GM19023 (cell line): Measurements from ENCODE around the gene CRYBB2.
"Not testable (repeated sequence)": the region's sequence is repeated elsewhere in the genome, so short reads cannot be mapped to it uniquely, and the experiment has no call there.

Source experiments
- ATAC-seq: cut with Tn5 transposase; IDR thresholded peaks from one replicate; pipeline ENCODE4 v1.9.1; 2021; ENCODE audit warnings: mild to moderate bottlenecking, moderate library complexity; ENCODE audit not compliant: unreplicated experiment

Gene CRYBB2

DNA sequence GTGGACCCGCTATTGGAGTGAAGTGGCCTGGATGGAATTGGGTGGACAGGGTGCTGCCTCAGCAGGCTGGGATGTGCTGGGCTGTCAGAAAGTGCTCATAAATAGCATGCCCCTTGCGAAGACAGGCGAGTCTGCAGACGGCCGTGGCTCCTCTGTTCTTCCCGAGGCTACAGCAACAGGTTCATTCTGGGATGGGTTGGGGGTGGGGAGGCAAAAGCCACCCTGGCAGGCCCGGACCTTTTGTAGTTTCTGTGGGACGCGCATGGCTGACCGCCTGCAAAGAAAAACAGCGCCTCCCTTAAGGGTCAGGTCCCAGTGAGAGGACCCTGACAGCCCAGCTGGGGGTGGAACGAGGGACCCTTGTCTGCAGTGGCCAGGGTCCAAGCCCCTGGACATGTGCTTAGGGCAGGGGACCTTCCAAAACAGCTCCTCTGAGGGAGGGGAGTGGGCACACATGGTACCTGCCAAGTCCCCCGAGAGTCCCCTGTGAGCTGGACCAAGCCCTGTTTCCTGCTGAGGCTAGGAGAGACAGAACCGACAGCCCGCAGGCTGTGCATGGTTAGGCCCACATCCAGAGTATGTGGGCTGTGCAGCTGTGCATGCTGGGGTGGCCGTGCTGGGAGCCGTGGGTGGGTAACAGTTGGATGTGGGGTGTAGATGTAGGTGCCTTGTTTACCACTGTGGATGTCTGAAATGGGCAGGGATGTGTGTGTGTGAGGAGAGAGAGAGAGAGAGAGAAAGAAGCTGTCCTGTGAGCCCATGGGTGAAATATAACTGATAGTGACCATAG lies 19.5 kb upstream of the CRYBB2 start, which contains the start of gene CRYBB3:
Gene CRYBB3 (plus strand): TSS at position 128 of the 790 bp plus-strand sequence. CDS start 1,539 bp downstream, outside the sequence.
- no peak for ATAC-seq

- ATAC-seq: no peak
These were observed 18.5 kb upstream of the CRYBB2 start for GRCh38 chr22:25200967-25201366.

DNA sequence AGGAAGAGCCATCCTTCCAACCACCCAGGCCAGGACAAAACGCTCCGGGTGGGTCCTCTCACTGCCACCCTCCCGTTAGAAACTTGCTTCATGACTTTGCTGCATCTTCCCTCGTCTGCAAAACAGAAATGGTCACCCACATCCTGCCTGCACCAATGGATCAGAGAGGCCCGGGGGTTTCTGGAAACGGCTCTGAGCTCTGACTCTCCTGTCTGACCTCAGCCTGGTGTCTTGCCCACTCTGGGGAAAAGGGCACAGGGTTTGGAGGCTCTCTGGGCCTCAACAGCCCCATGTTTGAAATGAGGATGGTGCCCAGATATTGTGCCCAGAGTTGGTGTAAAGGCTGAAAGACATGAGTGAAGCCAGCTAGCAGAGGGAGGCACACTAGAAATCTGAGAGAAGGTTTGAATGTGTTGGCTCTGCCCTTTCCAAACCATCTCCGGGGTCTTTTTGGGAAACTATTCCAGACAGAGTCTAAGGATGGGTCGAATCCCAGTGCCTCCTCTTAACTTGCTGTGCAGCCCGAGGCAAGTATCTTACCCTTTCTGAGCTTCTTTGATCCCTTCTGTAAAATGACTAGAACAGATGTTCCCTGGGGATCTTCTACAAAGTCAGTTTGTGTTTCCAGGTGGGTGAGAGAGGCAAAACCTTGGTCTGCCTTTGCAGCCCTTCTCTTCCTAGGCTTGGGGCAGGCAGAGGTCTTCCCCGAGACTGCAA lies 17.7 kb upstream of the CRYBB2 start:
- no peak for ATAC-seq

DNA sequence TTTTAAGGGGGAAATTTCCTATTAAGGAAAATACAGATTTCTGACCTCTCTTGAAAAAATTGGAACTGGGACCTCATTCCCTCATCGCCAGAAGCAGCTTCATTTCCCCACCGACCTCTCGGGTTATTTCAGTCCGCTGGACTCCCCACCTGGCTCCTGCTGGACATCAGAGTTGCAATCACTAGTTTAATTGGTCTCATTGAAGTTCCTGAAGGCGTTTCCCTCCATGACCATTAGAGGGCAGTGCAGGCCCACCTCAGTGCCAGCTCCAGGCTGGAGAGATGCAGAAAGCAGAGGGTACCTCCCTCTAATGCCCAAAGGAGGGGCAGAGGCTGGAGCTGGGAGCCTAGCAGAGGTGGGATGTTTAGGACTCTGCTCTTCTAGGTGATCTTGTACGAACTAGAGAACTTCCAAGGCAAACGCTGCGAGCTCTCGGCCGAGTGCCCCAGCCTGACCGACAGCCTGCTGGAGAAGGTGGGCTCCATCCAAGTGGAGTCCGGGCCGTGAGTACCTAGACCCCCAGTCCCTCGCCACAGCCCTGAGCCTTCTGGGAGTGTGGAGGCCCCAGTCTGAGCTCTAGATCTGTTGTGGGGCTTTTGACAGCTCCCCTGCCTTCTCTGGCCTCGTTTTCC lies 17.0 kb upstream of the CRYBB2 start:
- ATAC-seq: no peak

GRCh38 chr22:25203082-25203481 lies 16.4 kb upstream of the CRYBB2 start:
- ATAC-seq: no peak

DNA sequence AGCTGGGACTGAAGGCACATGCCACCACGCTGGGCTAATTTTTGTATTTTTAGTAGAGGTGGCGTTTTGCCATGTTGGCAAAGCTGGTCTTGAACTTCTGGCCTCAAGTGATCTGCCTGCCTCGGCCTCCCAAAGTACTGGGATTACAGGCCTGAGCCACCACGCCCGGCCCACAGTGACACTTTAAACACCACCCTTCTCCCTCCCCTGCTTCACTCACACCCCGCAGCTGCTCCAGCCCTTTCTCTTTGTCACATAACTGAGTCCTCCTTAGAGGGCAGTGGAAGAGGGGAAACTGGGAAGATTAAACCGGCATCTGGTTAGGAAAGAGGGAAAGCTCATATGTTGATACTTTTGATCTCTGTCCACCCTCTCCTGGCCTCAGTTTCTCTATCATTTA lies 14.9 kb upstream of the CRYBB2 start:
- ATAC-seq: not testable (repeated sequence)

GRCh38 chr22:25205847-25206246 lies 13.6 kb upstream of the CRYBB2 start:
- no peak for ATAC-seq

GRCh38 chr22:25206998-25207397 lies 12.4 kb upstream of the CRYBB2 start:
- ATAC-seq: no peak

DNA sequence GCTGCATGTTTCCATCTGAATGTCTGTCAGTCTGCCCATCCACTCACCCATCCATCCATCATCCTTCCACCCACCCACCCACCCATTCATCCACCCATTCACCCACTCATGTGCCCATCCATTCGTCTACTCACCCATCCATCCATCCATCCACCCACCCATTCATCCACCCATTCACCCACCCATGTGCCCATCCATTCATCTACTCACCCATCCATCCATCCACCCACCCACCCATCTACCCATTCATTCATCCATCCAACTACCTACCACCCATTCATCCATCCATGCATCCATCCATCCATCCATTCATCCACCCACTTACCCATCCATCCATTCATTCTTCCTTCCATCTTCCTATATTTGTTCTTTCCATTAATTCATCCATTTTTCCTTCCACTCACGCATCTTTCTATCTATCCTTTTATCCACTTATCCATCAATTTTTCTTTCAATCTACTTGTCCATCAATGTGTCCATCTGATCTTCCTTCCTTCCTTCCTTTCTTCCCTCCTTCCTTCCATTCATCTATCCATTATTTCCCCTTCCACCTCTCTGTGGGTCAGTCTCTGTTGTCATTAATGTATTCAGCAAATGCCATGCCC lies 11.8 kb upstream of the CRYBB2 start:
- no peak for ATAC-seq

DNA sequence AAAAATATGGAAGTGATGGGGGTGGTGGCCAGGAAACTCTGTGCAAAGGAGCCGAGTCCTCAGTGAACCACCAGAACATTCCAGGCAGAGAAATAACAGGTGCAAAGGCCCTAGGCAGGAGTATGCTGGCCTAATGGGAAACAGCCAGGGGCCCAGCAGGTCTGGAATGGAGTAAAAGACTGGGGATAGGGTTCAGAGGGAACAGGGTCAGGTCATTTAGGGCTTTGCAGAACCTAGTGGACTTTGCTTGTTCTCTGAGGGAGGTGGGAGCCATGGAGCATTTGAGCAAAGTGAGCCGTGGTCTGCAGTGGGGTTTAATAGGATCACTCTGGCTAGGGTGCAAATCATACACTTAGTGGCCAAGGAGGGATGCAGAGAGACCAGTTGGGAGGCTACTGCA lies 11.1 kb upstream of the CRYBB2 start:
- no peak for ATAC-seq

DNA sequence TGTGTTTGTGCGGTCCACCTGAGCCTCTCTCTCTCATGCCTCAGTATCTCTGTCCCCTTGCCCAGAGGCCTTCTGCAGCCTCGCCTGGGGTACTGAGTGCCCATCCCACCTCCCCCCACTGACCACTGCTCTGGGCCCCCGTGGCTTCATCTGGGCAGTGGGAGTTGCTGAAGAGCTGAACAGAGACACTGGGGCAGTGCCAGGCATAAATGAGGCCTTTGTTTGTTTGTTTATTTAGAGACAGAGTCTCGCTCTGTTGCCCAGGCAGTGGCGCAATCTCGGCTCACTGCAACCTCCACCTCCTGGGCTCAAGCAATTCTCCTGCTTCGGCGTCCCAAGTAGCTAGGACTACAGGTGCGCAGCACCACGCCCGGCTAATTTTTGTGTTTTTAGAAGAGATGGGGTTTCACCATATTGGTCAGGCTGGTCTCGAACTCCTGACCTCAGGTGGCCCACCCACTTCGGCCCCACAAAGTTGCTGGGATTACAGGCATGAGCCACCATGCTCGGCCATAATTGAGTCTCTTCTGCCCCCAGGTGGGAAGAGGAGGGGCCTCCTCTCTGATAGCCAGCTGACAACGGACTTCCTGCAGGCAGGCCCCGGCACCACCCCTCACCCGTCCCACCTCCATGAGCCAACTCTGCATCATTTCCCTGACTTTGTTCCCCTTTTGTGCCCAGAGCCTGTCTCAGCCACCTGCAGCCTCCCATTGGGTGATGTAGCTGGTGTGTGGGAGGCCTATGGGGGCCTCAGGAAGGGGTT lies 10.5 kb upstream of the CRYBB2 start:
- ATAC-seq: no peak

GRCh38 chr22:25210793-25211192 lies 8.6 kb upstream of the CRYBB2 start:
- no peak for ATAC-seq

DNA sequence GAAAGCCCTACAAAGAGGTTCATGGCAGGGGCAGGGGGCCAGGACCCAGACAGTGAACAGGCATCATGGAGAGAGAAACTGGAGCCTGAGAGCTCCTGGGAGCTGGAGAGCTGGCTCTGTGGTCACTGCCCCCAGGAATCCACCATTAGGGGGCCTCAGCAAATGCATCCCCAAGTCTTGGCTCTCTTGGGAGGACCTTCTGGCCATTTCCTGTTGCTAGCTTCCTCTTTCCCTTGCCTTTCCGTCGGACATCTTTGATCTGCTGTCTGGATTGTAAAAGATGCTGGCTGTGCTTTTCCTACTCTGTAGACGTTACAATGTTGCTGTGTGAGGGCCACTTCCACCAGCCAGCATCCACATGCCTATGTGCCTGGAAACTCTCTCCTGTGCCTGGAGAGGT lies 7.1 kb upstream of the CRYBB2 start:
- no peak for ATAC-seq

DNA sequence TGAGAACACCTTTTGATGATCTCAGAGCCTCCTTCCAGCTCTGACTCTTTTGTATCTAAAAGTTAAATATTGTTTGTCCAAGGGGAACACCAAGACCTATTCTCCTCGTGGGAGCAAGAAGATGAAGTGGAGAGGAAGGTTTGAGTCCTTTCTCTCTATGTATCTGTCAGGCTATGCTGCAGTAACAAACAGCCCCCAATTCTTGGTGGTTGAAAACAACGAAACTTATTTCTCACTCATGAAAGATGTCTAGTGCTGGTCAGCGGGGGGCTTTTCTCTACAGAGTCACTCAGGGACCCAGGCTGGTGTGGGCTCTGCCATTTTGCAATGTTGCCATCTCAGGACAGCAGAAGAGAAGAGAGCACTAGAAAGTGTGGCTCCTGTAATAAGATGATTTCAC lies 6.2 kb upstream of the CRYBB2 start:
- ATAC-seq: no peak

DNA sequence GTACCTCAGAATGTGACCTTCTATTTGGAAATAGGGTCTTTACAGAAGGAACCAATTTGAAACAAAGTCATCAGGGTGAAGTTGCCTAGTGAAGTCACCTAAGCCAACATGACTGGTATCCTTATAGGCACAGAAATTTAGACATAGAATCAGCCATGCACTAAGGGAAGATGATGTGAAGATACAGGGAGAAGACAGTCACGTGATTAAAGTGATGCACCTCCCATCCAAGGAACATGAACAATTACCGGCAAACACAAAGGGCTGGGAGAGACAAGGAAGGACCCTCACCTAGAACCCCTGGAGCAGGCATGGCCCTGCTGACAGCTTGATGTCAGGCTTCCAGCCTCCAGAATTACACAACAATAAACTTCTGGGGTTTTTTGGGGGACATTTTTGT lies 3.2 kb upstream of the CRYBB2 start:
- no peak for ATAC-seq

DNA sequence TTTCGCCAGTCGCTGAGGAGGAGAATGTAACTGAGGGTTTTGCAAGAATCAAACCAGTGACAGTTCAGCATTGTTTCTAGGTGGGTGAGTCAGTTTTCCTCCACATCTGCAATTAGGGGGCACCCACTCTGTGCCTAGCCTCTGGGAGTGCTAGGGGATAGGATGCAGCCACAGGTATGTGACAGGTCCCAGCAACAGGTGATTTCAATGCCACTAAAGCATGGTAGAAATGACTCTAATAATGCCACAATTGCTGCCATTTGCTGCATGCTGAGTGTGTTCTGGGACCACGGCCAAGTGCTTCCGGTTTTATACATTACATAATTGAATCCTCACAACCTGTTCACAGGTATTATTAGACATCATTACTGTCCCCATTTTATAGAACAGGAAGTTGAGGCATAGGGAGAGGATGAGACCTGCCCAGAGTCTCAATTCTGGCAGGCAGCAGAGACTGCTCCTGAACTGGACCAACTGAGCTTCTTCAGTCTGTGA lies 556 bp downstream of the CRYBB2 start:
- no peak for ATAC-seq

DNA sequence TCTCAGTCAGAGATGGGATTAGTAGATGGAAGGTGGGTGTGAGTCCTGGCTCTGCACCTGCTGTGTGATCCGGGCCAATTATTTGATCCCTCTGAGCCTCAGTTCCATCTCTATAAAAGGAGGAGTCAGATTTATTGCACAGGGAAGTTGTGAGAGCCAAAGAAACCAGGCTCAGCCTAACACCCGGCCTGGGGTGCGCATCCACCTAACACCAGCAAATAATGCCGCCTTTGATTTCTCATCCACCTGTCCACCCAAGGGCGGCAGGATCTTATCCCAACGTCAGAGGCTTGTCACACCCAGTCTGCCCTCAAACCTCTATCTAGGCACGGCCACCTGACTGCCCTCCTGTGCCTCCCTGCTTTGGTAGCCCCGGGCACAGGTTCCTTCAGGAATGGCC lies 2.4 kb downstream of the CRYBB2 start:
- no peak for ATAC-seq

DNA sequence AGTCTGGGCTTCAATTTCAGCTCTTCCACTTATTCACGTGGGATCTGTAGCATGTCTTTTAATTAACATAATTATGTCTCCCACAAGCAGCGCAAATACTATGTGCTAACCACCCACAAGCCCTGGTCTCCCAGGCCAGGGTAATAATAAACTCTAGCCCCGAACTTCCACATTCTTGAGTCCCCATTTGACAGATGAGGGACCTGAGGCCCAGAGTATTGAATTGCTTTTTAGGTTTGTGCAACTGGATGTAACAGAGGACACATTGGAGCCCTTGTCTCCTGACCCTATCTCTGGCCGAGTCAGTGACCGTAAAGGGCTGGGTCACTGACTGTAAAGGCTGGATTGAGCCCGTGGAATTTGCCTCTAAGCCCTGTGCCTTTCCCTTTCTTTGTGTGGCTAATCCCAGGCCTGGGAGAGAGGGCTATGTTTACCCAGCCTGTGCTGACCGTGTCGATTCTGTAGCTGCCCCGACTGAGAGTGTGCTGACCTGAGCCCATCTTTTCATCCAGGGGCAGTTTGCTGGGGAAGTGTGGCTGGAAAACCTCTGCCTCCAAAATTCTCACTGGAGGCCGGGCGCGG lies 3.9 kb downstream of the CRYBB2 start:
- ATAC-seq: no peak

DNA sequence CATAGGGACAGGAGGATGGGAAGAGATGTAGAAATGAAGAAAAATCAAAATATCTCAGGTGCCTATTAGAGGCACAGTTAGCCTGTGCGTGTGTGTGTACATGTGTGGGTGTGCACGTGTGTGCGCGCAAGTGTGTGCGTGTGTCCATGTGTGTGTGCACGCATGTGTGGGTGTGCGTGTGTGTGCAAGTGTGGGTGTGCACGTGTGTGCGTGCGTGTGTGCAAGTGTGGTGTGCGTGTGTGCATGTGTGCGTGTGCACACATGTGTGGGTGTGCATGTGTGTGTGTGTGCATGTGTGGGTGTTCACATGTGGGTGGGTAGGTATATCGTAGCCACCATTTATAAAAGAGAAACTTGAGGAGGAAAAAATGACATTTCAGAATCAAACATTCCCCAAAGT lies 9.4 kb downstream of the CRYBB2 start:
- no peak for ATAC-seq

- ATAC-seq: not testable (repeated sequence)
These were observed 11.3 kb downstream of the CRYBB2 start for GRCh38 chr22:25230760-25231159.
